Stimulated activated CD4-positive, alpha-beta T cell treated with anti-CD3 and anti-CD28 coated beads, Interleukin-2, amount 100 ng/mL, for 24 hours (primary cell): Measurements from ENCODE around the gene ECM2.

Source experiments
- DNase-seq, 2 donors: peaks; one replicate each; pipeline ENCODE4 v3.0.0-alpha.2; 2020

ECM2 gene

DNA sequence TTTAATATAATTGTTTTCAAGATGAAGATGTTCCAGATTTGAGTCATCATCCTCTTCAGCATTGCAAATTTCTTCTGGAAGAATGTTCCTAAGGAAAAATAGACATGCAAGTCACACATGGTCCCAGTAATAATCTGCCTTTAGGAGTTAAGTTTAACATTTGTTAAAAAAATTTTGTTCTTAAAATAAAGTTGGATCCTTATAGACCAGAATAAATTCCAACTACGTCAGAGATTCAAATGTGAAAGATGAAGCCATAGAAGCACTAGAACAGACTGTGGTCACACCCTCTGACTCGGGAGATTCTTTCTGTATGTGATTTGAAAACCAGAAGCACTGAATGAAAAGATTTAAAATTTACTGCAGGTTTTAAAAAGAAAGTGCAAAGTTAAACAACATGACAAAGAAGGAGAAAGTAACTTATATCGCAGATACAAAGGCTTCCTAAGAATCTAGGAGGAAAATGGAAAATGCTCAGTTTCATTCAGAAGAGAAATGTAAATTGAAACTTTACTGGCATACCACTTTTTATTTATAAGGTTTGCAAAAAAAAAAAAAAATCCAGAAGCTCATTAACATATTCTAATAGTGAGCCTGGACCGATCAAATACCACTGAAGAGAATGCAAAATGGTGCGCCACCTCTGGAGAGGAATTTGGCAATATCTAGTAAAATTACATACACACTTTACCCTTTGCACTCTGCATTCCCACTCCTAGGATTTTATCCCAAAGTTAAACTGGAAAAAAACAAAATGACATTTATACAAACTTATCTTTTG, 39.2 kb downstream of the ECM2 start:
- no peak for DNase-seq

DNA sequence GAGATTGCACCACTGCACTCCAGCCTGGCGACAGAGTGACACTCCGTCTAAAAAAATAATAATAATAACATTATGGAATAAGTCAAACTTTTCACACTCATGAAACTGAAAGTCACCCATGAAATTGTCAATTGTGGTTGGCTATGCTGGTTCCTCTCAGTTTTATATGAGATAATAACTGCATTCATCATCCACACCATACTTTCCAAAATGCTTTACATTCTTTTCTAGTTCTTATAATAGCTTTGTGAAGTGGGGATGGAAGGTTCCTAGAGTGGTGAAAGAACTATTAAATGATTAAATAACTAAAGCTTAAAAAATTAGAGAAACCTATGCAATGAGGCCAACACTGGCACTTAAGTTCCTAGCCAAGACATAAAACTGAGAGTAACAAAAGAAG, 40.9 kb downstream of the ECM2 start:
- DNase-seq, result no peak

GRCh38 chr9:92493749-92494387, 41.9 kb downstream of the ECM2 start:
- DNase-seq, result no peak

- no peak for DNase-seq
Observed at GRCh38 chr9:92492781-92493401, 42.9 kb downstream of the ECM2 start.

DNA sequence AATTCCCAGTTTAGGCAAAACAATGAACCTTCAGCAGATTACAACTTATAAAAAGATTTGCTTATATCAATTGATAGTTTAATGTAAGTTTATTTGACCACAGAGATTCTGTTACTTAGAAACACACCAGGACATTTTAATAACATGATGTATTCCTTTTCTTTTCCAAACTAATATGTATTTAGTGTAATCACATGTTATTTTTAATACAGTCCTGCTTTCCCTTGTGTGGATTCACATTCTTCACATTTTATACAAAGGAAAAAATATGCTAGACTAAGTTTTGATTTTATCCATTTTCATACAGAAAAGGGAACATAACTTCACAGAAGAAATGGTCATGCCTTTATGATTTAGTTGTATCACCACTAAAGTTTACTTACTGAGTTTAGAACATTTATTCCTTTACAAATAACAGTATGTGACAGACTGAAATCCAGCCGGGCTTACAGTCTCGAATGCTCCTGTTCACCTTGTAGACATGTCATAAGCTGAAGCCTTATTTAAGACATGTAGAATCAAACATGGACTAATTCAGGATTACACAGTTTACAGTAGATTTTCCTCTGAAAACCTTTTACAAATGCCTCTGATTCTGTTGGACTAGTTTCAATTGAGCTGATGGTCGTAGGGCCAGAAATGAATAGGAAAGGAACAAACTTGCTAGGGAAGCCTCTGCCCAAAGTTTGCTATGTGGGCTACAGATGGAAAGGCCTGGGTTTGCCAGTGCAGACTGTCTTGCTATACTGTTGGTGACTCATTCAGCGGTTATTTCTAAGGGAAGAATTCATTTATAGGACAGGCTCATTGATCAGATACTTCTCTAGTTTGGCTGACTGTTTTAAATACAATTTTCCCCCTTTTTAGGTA, 46.9 kb downstream of the ECM2 start:
- no peak for DNase-seq

DNA sequence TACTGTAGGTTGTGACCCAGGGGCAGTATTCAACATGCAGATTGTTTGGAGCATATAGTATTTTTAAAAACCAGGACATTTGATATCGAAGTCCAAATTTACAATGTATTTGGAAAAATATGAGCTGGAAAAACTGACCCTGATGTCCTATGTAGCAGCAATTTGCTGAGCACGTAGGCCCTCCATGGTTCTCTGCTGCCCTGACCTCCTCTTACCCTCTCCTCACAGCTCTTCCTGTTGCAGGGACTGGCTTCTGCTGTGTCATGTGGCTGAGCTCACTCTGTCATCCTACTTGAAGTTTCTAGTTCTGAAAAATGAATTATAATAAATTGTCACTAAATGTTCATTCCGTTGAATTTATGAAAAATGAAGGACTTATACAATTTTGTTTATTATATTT, 49.4 kb downstream of the ECM2 start:
- no peak for DNase-seq

GRCh38 chr9:92484563-92484962, 51.2 kb downstream of the ECM2 start:
- no peak for DNase-seq

DNA sequence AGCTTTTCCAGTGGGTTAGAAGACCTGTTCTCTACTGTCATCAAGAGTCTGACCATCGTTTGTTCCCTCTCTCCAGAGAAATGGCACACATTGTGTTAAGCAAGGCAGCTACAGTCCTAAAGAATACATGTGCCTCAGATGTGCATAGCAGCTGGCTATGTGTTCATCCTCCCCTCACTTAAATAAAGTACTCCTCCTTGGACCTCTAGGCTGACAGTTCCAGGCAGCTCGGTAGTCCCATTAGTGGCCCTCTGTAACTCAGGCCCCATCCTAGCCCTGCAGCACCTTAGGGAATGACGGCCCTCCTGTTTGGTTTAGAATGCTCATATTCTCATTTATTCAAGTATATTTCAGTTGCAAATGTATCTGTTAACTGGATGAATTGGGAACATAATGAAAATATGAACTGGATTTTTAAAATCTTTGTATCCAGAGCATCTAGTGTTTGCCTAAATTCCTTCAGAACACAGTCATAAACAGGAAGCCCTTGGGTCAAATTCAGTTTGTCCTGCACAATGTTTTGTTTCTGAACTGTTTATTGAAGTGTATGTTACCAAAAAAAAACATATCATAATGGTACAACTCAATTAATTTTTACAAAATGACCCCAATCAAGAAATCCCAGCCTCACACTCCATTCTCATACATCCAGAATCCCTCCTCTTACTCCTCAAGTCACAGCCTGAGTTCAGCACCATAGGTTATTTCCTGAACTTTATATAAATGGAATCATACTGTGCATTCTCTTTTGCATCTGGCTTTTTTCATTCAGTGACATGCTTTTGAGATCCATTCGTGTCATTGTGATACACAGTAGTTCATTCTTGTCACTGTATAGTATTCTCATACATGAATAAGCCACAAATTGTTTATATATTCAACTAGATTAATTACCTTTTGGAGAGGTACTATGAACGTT, 51.9 kb downstream of the ECM2 start:
- DNase-seq, result no peak

- no peak for DNase-seq
Observed at GRCh38 chr9:92482805-92483204, 53.0 kb downstream of the ECM2 start.

- no peak for DNase-seq
Observed at GRCh38 chr9:92482329-92482728, 53.5 kb downstream of the ECM2 start, which contains the start of gene ASPN. Gene ASPN, minus strand, starts transcription at chr9:92482506.

DNA sequence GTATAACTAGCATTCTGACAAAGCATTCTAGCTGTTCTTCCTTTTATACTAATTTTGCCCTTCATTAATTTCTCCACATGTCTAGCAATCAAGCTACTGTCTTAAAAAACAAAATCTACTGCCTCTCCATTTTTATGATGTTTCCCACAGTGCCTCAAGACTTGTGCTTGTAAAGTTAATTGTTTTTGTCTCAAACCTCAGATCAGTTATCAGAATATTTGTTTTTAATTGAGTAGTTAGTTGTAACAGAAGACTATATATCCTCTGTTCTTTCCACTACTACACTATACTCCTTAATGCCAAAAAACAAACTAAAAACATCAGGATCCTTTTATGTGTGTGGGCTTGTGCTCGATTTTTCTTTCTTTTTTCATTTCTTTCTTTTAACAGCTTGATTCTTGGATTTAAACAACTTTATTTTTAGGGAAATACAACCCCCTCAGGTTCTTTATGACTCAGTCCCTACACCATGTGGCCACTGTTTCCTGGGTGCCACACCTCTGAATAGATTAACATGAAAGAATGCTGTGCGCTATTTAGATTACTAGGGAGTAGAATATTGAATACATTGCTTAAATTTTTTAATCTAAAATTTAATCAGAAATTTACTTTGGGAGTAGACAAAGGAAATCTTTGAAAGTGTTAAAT, 54.7 kb downstream of the ECM2 start:
- no peak for DNase-seq

GRCh38 chr9:92480291-92480771, 55.5 kb downstream of the ECM2 start:
- no peak for DNase-seq

GRCh38 chr9:92479346-92479745, 56.4 kb downstream of the ECM2 start:
- DNase-seq, result no peak

DNA sequence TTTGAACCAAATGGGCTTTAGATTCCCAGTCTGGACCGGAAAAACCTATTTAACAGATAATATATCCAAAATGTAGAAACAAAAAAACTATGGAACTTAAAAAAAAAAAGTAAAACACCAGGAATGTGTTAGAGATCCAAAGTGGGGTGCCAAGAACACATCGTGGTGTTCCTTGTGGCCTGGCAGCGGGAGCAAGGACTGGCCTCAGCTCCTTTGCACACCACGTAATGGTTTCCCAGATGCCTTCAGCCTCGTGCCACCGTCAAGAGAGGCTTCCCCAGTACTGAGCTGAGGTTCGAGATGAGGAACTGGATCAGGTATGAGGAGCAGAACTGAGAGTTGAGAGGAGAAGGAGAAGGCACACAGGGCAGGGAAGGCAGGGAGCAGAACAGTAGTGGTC, 57.0 kb downstream of the ECM2 start:
- no peak for DNase-seq

DNA sequence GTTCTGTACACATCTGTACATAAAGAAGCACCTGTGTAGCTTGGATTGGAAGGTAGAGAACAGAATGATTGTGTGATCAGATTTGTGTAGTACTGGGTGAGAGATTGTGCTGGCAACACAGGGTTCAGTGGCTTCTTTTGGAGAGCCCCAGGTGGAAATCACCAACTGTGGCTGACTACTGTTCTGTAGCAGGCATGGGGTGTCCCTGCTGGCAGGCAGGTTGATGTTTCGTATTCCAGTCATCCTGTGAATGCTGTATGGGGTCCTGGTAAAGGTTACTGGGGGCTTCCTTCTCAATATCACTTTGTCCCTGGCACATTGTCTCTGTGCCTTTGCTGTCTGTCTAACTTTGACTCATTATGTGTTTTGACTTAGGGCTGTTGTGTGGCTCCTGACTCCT, 58.8 kb downstream of the ECM2 start:
- DNase-seq, result no peak

DNA sequence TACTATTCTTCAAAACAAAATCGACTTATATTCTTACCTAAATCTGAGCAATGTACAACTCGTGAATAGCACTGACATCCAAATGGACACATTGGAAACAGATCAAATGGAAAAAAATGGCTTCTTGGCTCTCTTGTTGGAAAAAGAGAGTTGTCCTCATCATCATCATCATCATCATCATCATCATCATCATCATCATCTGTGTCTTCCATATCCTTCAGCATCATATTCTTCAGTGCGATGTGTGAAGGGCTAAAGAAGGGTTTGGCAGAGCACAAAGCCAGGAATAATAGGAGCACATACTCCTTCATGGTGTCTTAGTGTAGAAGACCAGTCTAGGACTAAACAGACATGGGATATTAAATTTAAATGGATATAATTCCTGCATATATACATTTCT, 61.2 kb downstream of the ECM2 start:
- DNase-seq, result no peak

GRCh38 chr9:92468206-92468605, 67.6 kb downstream of the ECM2 start:
- DNase-seq, result no peak

DNA sequence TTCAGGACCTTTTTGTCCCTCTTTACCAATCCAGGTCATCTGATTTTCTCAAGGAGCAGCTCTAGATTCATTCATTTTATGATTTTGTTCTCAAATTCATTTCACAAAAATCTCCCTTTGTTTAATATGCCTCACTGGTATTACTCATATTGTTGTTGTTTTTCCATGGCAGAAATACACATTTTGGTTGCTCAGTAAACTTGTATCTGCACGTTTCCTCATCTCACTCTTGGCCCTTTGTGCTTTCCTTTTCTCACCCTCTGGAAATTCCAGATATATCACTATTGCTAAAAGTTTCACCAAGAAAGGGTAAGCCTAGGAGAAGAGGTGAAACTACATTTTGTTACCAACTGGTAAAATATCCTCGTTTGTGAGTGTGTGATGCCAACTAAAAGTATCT, 68.3 kb downstream of the ECM2 start:
- DNase-seq, result no peak

GRCh38 chr9:92467041-92467440, 68.7 kb downstream of the ECM2 start:
- no peak for DNase-seq

- DNase-seq, result no peak
Observed at GRCh38 chr9:92463984-92464383, 71.8 kb downstream of the ECM2 start.

- DNase-seq, result no peak
Observed at GRCh38 chr9:92463387-92463786, 72.4 kb downstream of the ECM2 start.
